ENCODE data around the gene TTN. TPM values are rescaled to one million over a fixed set of nuclear protein-coding genes. Genes with fewer than 3 reads are reported as not detected.

The TTN gene
- total RNA-seq, 2 donors from 2014 or later, result 1,545 to 1,612 TPM

- intact Hi-C loops (cut with DNase I), result no loop called here
- ATAC-seq (peak; percentile 92 to 94), DNase-seq (peak; percentile 83)
Measured at GRCh38 chr2:178522950-178523595, 284.1 kb downstream of the TTN start.

GRCh38 chr2:178521304-178522150, 285.7 kb downstream of the TTN start:
- DNase-seq (no peak), ATAC-seq (no peak)
- intact Hi-C loops (cut with DNase I), result no loop called here

- intact Hi-C loops (cut with DNase I), result no loop called here
- DNase-seq (no peak), ATAC-seq (no peak)
Measured at GRCh38 chr2:178517496-178517895, 289.7 kb downstream of the TTN start.

- no peak for DNase-seq
- intact Hi-C loops (cut with DNase I), result no loop called here
- no peak for ATAC-seq
Measured at GRCh38 chr2:178514664-178515063, 292.6 kb downstream of the TTN start.

GRCh38 chr2:178513876-178514275, 293.3 kb downstream of the TTN start:
- no peak for ATAC-seq
- DNase-seq, result no peak
- intact Hi-C loops (cut with DNase I), result no loop called here

- no peak for DNase-seq
- no peak for ATAC-seq
- intact Hi-C loops (cut with DNase I), result no loop called here
Measured at GRCh38 chr2:178512484-178512883, 294.7 kb downstream of the TTN start.

- ATAC-seq, result peak; percentile 61 to 78
- no peak for DNase-seq
- intact Hi-C loops (cut with DNase I), result no loop called here
Measured at GRCh38 chr2:178510384-178510783, 296.8 kb downstream of the TTN start.

GRCh38 chr2:178508646-178509045, 298.6 kb downstream of the TTN start:
- no peak for ATAC-seq
- intact Hi-C loops (cut with DNase I), result no loop called here
- DNase-seq, result no peak

- DNase-seq (no peak), ATAC-seq (no peak)
- intact Hi-C loops (cut with DNase I), result no loop called here
Measured at GRCh38 chr2:178506949-178507348, 300.3 kb downstream of the TTN start.

- no peak for ATAC-seq
- intact Hi-C loops (cut with DNase I), result no loop called here
- no peak for DNase-seq
Measured at GRCh38 chr2:178506524-178506923, 300.7 kb downstream of the TTN start.

- ATAC-seq, result no peak
- intact Hi-C loops (cut with DNase I), result no loop called here
Measured at GRCh38 chr2:178506101-178506500, 301.1 kb downstream of the TTN start.

GRCh38 chr2:178502751-178503150, 304.5 kb downstream of the TTN start:
- ATAC-seq (no peak), DNase-seq (no peak)
- intact Hi-C loops (cut with DNase I), result no loop called here

More at GRCh38 chr2:178506101-178506500, 301.1 kb downstream of the TTN start:
- DNase-seq, result no peak

GRCh38 chr2:178499640-178500039, 307.6 kb downstream of the TTN start:
- intact Hi-C loops (cut with DNase I), result no loop called here
- DNase-seq, result no peak
- ATAC-seq, result no peak

- ATAC-seq, result no peak
- intact Hi-C loops (cut with DNase I), result no loop called here
- DNase-seq, result no peak
Measured at GRCh38 chr2:178498137-178498536, 309.1 kb downstream of the TTN start.

GRCh38 chr2:178496049-178496448, 311.2 kb downstream of the TTN start:
- ATAC-seq (no peak), DNase-seq (no peak)
- intact Hi-C loops (cut with DNase I), result no loop called here

GRCh38 chr2:178491612-178492011, 315.6 kb downstream of the TTN start:
- DNase-seq (no peak), ATAC-seq (no peak)
- intact Hi-C loops (cut with DNase I), result no loop called here

GRCh38 chr2:178485356-178485755, 321.9 kb downstream of the TTN start:
- no peak for DNase-seq
- ATAC-seq, result no peak
- intact Hi-C loops (cut with DNase I), result no loop called here

- DNase-seq (peak; percentile 68), ATAC-seq (no peak)
- intact Hi-C loops (cut with DNase I), result no loop called here
Measured at GRCh38 chr2:178484245-178485041, 322.8 kb downstream of the TTN start.

GRCh38 chr2:178482437-178482836, 324.8 kb downstream of the TTN start:
- intact Hi-C loops (cut with DNase I), result no loop called here
- DNase-seq, result no peak
- no peak for ATAC-seq
